Ishikawa (cell line): ENCODE measurements around the gene SDK2.

Experiments used
- CEBPB ChIP-seq: IDR thresholded peaks from 2 replicates; pipeline ENCODE4 v1.6.1; 2012
- EGR1 ChIP-seq: IDR thresholded peaks from 2 replicates; pipeline ENCODE4 v1.6.1; 2012
- EP300 ChIP-seq: IDR thresholded peaks from 2 replicates; pipeline ENCODE4 v1.6.1; 2012; ENCODE audit warnings: borderline replicate concordance
- FOXM1 ChIP-seq: IDR thresholded peaks from 2 replicates; pipeline ENCODE4 v1.6.1; 2012; ENCODE audit warnings: low read depth, borderline replicate concordance
- MAX ChIP-seq: IDR thresholded peaks from 2 replicates; pipeline ENCODE4 v1.6.1; 2012
- RAD21 ChIP-seq: IDR thresholded peaks from 2 replicates; pipeline ENCODE4 v1.6.1; 2012; ENCODE audit warnings: low read depth
- REST ChIP-seq: IDR thresholded peaks from 2 replicates; pipeline ENCODE4 v1.6.1; 2012; ENCODE audit warnings: low read depth, mild to moderate bottlenecking
- TAF1 ChIP-seq: IDR thresholded peaks from 2 replicates; pipeline ENCODE4 v1.6.1; 2012; ENCODE audit warnings: low read depth, mild to moderate bottlenecking
- TCF12 ChIP-seq: IDR thresholded peaks from 2 replicates; pipeline ENCODE4 v1.6.1; 2012; ENCODE audit warnings: low read depth
- USF1 ChIP-seq: IDR thresholded peaks from 2 replicates; pipeline ENCODE4 v1.6.1; 2012
- ZBTB7A ChIP-seq: IDR thresholded peaks from 2 replicates; pipeline ENCODE4 v1.6.1; 2012; ENCODE audit warnings: low read depth

- no peak for TF ChIP-seq MAX
- no peak for TF ChIP-seq USF1
- TF ChIP-seq TAF1 = no peak
- no peak for TF ChIP-seq CEBPB
- no peak for TF ChIP-seq REST
- TF ChIP-seq RAD21 = no peak
- TF ChIP-seq ZBTB7A = no peak
- no peak for TF ChIP-seq EGR1
- no peak for TF ChIP-seq EP300
- no peak for TF ChIP-seq FOXM1
- no peak for TF ChIP-seq TCF12
Measured at GRCh38 chr17:73423806-73424205, 220.4 kb downstream of the SDK2 start.
